A549 treated with CORT108297 at 1 μM for 4 hours (cell line): ENCODE data around the gene LRATD1. TPM values are rescaled to one million over a fixed set of nuclear protein-coding genes. Genes with fewer than 3 reads are reported as not detected.

Source experiments
- total RNA-seq: library from RNA; stranded (reverse); fragments of 200-300 nt; extraction: Qiagen RNA extraction; gene quantifications from 5 replicates; pipeline ENCODE4 v1.2.3, GENCODE V29; 2022

LRATD1 gene, protein sequence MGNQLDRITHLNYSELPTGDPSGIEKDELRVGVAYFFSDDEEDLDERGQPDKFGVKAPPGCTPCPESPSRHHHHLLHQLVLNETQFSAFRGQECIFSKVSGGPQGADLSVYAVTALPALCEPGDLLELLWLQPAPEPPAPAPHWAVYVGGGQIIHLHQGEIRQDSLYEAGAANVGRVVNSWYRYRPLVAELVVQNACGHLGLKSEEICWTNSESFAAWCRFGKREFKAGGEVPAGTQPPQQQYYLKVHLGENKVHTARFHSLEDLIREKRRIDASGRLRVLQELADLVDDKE
- 0.02 to 0.09 TPM (median 0.05 TPM) in 5 replicates for total RNA-seq

DNA sequence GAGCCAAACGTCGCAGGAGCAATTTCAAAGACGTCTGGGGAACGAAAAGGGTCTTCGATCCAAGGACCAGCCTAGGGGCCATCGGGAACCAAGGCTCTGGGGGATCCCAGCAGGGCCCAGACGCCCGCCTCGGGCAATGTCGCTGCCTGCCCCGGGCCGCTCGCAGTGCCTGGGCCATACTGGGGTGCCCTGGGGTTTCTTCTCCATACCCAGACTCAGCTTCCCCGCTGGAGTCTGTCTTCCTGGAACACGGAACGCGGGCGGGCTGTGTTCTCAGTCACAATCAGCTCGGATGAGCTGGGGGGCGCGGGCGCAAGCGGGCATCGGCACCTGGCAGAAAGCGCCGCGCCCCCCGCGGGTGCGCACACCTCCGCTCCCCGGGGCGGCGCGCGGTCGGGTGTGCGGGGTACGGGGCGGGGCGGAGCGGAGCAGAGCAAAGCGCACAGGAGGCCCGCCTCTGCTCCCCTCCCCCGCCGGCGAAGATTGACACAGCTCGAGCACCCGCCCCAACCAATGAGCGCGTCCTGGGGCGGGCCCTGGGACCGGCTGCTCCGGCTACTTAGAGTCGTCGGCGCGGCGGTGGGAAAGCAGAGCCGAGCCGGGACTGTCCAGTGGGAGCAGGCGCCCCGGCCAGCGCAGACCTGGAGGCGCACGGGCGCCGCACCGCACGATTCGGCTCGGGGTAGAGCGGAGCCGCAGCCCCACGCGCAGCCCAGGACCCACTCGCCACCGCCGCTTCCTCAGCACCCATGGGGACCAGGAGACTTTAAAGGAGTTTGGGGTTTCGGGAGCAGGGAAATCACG, at the start of gene LRATD1:
TSS of gene LRATD1 (plus strand) at position 585 of the 804 bp plus-strand sequence. CDS start 1,263 bp downstream, outside the sequence.

